Kidney tubule cell (primary cell): ENCODE data around the gene EPHB2.

Experiments
- DNase-seq: peaks from one replicate; pipeline ENCODE4 v3.0.0-alpha.2; 2018; ENCODE audit warnings: low spot score

The EPHB2 gene

GRCh38 chr1:22860883-22861385 is 150.3 kb downstream of the EPHB2 start:
- no peak for DNase-seq

GRCh38 chr1:22861764-22862440 is 151.3 kb downstream of the EPHB2 start:
- DNase-seq = peak; percentile 59

GRCh38 chr1:22862752-22863151 is 152.1 kb downstream of the EPHB2 start:
- DNase-seq = no peak

DNA sequence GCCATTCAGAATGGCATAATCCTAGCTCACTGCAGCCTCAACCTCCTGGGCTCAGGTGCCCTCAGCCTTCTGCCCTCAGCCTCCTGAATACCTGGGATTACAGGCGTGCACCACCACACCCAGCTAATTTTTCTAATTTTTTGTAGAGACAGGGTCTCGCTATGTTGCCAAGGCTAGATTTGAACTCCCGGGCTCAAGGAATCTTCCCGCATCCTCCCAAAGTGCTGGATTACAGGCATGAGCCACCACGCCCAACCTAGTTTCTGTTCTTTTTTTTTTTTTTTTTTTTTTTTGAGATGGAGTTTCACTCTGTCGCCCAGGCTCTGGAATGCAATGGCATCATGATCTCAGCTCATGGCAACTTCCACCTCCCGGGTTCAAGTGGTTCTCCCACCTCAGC is 153.1 kb downstream of the EPHB2 start:
- DNase-seq = no peak

GRCh38 chr1:22864886-22865285 is 154.2 kb downstream of the EPHB2 start:
- no peak for DNase-seq

DNA sequence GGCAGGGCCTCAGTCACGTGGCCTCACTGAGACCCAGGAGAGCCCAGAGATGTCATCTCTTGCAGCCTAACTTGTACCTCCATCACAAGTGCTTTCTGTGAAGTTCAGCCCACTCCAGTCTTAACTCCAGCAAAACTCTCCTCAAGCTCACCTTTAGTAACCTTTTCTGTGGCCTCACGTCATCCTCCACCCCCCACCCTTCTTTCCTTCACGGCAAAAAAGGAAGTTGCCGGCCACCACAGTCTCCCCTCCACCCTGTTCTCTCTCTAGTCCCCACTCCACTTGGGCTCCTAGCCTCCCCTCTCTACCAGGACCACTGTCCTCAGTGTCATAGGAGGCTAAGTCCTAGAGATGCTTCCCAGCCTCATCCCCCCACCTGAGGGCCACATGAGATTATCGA is 155.1 kb downstream of the EPHB2 start:
- no peak for DNase-seq

DNA sequence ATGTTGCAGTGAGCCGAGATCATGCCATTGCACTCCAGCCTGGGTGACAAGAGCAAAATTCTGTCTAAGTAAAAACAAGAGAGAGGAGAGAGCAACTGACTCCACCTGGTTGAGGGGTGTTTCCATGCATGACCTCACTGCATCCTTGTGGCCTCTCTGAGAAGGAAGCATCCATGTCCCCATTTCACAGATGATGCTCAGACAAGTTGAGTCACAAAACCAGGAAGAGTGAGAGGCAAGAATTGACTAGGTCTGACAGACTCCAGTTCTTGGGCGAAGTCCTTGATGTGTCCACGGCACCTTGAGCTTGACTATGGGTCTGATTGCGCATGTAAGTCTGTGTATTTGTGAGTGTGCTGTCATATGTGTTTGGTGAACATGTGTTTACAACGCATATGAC is 156.2 kb downstream of the EPHB2 start:
- no peak for DNase-seq

DNA sequence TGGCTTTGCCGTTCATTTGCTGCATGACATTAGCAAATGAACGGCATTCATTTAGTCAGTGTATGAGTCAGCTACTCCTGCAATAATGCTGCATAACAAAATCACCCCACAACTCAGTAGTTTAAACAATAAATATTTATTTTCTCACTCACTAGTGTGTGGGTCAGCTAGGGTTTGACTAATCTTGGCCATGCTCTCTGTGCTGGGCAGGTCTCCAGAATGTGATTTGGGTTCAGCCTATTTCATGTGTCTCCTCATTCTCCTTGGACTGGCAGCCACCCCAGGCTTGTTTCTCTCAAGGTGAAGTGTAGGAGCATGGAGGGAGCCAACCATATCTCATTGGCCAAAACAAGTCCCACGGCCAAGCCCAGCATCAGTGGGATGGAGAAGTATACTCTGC is 157.7 kb downstream of the EPHB2 start:
- no peak for DNase-seq

GRCh38 chr1:22869325-22869724 is 158.7 kb downstream of the EPHB2 start:
- DNase-seq = no peak

DNA sequence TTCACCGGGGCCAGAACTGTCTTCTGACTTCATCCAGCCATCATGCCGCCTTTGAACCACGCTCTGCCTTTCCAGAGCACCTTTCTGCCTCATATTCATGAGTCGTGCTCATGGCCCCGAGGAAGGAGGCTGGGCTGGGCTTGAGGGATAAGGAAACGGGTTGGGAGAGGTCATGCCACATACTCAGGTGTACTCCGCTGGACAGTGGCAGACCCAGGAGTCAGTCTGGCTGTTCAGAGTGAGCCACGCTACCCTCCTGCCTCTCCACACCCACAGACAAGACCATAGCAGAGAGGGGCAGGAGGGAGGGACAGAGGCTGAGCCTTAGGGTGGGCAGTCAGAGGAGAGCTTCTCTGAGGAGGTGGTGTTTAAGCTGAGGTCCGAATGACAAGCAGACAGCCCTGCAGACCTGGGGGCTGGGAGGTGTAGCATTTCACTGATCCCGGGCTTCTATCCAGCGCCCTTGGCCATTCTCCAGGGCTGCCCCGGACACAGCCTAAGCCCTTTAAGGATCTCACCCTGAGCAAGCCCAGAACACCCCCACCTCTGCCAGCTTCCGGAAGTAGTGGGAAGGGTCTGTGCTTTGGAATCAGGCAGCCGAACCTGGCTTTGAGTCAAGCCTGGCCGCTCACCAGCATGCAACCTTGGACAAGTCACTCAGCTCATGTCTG is 159.7 kb downstream of the EPHB2 start:
- peak; percentile 76 for DNase-seq

GRCh38 chr1:22872981-22873664 is 162.5 kb downstream of the EPHB2 start:
- DNase-seq = peak; percentile 91

DNA sequence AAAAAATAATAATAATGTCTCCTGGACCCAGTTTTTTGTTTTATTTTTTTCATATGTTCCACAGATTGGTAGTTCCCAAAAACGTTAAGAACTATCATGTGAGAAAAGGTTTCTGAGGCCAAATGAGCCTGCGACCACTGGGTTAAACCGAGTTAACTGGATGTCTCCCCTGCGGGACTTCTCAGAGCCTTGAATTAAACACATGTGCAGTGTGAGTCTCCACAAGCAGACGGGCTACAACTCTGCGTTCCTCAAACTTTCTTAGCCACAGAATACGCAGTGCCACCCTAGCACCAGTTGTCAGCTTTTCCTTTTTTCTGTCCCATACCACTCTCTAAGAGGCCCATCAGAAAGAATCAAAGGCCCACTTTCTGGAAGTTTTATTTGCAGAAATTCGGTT is 164.1 kb downstream of the EPHB2 start:
- DNase-seq = no peak

DNA sequence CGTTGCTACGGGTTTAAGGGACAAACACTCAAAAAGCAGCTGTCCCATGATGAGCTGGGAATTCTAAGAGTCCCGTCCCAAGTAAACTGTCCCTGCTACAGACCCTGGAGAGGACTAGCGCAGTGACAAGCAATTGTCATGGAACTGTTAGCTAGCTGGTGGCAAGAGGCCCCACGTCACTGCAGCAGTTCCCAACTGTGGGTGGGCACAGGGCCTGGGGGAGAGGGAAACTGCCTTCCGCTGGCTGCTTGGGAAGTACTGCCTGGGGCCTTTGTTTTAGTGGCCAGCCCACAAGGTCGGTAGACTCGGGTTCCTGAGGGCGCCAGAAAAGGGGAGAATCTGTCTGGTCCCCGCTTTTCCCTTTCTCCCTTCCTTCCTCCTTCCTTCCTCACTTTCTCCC is 164.6 kb downstream of the EPHB2 start:
- DNase-seq = no peak

- DNase-seq = no peak
Measured at GRCh38 chr1:22875841-22876240, 165.2 kb downstream of the EPHB2 start.

DNA sequence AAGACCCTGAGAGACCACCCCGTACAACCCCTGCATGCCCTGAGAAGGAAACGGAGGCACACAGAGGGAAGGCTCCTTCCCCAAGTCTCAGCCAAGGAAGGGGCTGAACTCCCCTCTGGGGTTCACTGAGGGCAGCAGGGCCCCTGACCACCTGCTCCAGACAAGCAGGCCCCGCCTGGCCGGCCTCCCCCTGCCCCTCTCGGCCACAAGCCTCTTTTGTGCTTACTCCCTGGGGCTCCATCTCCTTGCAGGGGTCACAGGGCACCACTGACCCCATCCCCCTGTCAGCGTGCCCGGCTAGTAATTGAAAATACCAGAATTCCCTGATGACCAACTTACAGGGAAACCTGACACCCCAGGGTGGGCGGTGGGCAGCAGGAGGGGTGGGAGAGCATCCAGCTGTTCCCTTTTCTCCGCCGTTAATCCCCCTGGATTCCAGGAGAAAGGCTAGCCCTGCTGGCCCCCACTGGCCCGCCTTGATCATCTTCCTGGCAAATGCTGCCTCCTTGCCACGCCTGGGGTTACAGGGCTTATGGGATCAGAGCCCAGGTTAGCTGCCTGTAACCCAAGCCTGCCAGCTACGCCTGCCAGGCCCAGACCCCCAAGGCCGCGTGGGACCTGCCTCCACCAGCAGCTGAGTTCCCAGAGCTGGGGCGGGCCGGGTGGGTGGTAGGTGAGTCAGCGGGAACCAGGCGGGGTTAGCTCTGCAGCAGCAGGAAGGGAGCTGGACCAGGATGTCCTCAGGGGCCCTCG is 165.9 kb downstream of the EPHB2 start:
- DNase-seq = no peak

DNA sequence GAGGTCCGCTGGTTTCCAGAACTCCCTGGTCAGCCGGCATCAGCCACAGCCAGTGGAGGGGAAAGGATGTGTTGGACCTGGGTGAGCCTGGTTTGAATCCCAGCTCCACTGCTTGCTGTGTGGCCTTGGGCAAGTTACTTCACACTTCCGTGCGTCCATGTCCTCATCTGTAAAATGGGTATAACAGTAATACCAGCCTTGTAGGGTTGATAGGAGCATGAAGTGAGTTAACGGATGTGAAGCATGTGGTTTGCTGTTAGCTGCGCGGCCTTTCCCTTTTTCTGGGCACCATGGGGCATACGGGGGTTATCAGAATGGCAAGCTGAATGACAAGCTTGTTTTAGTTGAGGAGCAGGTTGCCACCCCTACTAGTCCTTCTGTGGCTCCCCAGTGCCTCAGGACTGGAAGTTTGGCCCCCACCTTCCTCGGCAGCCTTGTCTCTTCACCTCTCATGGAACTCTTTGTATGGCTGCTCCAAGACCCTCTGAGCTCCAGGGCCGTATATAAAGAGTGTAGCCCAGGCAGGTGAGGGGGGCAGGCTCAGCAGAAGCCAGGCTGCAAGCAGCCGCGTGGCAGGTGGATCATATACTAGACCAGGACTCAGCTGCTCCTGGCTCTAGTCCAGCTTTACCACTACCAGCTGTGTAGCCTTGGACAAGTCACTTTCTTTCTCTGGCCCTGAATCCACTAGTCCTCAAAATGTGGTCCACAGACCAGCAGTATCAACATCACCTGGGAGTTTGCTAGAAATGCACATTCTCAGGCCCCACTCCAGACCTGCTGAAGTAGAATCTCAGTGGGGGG is 166.7 kb downstream of the EPHB2 start:
- no peak for DNase-seq

DNA sequence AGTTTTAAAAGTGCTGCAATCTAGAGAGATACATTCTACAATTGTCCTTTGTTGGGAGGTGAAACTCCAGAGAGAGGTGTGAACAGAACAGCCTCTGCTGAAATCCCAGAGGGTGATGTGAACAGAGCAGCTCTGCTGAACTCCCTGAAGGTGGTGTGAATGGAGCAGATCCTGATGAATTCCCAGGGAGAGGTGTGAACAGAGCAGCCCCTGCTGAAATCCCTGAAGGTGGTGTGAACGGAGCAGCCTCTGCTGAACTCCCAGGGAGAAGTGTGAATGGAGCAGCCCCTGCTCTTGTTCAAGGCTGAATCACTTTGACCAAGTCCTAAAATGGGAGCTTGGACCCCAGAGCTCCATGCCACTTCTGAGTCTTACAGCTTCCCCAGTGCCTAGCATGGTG is 167.3 kb downstream of the EPHB2 start:
- no peak for DNase-seq

DNA sequence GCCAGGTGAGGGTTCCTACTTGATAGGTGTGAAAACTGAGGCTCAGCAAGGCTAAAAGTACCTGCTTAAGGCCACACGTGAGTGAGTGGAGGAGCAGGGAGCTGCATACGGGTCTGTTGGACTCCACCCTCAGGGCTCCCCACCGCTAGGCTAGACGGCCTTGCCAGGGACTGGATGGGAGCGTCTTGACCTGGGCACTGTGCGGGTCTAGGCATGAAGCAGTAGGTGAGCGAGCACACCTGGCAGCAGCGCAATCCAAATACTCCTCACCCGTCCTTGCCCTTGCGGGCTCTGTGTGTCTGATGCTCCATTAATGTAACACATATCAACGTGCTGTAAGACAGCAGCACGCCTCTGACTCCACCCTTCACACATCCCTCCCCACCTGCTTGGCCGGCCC is 168.0 kb downstream of the EPHB2 start:
- no peak for DNase-seq

DNA sequence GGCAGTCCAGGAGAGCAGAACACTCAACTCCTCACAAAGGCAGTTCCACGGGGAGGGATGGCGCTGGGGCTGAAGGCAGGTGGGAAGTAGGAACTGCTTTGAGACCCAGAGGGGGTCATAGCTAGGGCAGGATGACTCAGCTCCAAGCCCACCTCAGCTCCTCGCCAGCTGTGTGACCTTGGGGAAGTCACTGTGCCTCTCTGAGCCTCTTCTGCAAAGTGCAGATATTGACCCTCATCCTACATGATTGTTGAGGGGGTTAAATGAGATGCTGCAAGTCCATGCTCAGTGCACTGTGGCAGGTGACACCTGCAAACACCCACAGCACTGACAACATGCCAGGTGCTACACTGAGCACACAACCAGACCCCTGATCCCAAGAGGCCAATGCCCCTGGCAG is 168.8 kb downstream of the EPHB2 start:
- no peak for DNase-seq

GRCh38 chr1:22880174-22880601 is 169.5 kb downstream of the EPHB2 start:
- peak; percentile 35 for DNase-seq

DNA sequence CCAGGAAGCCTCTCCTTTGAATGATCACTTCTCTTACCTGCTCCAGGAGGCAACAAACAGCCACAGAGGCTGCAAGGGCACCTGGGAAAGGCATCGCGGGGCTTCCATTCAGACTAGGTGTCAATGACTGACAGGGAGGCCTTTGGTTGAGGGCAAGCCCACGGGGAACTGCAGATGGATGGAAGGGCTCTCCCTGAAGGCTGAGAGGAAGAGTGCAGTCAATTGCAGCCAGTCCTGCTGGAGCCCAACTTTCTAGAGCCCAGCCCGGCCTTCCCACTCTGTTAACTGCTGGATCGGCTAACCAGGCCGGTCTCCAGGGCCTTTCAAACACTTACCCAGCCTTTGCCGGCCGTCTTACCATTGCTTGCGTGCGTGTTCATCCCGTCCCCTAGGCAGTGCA is 172.8 kb downstream of the EPHB2 start:
- no peak for DNase-seq
